GM18511 (cell line): ENCODE measurements around the gene EGFL6.
A peak's percentile ranks its signal among the peaks of the same experiment; 100 is the strongest.

Experiments
- ATAC-seq: cut with Tn5 transposase; IDR thresholded peaks from one replicate; pipeline ENCODE4 v1.9.1; 2021; ENCODE audit warnings: mild to moderate bottlenecking, moderate library complexity; ENCODE audit not compliant: unreplicated experiment

Gene EGFL6, protein sequence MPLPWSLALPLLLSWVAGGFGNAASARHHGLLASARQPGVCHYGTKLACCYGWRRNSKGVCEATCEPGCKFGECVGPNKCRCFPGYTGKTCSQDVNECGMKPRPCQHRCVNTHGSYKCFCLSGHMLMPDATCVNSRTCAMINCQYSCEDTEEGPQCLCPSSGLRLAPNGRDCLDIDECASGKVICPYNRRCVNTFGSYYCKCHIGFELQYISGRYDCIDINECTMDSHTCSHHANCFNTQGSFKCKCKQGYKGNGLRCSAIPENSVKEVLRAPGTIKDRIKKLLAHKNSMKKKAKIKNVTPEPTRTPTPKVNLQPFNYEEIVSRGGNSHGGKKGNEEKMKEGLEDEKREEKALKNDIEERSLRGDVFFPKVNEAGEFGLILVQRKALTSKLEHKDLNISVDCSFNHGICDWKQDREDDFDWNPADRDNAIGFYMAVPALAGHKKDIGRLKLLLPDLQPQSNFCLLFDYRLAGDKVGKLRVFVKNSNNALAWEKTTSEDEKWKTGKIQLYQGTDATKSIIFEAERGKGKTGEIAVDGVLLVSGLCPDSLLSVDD

DNA sequence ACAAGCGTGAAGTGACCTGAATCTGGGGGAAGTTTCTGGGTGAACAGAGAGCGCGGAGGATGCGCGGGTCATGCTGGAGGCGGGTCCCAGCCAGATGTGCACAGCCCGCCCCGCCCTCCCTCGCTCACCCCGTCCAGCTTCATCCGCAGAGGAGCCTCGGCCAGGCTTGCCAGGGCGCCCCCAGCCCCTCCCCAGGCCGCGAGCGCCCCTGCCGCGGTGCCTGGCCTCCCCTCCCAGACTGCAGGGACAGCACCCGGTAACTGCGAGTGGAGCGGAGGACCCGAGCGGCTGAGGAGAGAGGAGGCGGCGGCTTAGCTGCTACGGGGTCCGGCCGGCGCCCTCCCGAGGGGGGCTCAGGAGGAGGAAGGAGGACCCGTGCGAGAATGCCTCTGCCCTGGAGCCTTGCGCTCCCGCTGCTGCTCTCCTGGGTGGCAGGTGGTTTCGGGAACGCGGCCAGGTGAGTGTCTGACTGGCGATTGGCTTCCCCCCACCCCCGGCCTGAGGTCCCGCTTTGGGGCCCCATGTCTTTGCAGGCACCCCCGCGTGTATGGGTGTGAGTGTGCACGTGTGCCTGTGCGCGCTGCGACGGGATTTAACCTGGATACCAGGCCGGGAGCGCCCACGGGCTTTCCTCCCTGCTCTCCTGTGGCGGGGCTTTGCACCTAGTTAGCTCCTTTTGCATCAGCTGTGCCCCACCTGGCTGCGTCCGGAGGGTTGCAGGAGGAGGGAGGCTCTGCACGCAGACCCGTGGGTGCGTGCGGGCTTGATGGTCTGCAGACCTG, at the start of gene EGFL6:
EGFL6 (plus strand) TSS at position 123 of the 782 bp plus-strand sequence; CDS start at position 384, 261 bp downstream.
- ATAC-seq, result no peak

DNA sequence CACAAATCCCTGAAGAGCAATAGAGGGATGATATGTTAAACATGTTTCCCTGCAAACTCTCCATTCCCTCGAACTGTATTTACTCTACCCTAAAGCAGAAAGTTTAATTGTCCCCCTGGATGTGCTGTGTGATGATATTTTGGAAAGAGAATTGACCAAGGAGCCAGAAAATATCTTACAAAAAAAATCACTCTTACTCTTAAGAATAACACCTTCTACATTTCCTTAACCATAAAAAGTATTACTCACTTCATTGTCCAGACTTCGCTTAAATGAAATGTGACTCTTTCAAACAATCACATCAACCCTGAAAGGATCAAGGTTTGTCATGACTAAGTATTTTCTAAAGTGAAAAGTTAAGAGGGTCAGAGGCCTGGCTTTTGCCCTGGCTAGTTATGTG, 49.0 kb upstream of the EGFL6 start:
- ATAC-seq, result no peak

DNA sequence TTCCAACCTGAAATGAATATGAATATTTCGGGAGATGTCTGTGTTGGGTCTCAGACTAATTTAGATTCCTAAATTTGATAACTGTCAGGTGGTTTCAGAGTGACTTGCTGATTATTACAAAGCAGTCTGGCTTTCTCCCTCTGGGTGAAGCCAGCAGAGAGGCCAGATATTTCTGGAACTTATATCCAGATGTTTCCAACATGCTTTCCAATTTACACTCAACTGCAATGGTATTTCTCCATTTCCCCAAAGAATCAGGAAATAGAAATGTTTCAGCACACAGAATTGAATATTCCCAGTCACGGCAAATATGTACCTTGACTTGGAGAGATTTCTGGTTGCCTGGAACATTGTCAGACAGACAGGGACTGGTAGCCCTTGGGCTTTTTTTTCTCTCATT, 48.5 kb upstream of the EGFL6 start:
- no peak for ATAC-seq

DNA sequence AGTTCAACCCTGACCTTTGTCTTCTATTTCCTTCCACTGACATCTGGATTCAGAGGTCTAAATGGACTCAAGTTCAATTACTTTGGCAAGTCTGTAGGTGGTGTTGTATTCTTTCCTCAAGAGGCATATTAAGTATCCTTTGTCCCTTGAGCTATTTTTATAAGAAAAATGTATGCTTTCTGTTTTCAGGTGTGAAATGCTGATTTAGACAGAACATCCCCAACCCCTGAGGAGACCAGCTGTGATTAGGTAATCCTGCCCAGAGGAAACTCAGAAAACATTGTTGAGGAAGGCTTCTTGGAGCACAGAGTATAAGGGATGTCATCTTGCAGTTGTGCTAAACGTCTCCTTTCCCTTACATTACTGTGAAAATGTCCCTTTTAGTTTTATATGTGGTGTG, 46.6 kb upstream of the EGFL6 start:
- ATAC-seq, result no peak

DNA sequence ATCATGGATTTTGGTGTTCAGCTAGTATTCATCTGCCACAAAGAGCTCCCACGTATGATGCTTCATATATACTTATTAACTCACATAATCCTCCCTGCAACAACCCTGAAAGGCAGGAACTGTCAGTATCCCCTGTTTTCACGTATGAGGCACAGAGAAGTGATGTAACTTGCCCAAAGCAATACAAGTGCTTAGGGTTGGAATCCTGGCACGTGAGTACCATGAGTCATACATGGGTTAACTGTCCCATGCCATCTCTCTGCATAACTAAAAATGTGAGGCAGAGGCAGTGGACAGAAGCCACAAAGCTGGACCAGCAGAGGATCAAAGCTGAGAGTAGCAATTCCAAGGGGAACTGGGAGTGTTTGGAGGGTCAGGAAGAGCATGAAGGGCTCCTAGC, 35.7 kb upstream of the EGFL6 start:
- no peak for ATAC-seq

DNA sequence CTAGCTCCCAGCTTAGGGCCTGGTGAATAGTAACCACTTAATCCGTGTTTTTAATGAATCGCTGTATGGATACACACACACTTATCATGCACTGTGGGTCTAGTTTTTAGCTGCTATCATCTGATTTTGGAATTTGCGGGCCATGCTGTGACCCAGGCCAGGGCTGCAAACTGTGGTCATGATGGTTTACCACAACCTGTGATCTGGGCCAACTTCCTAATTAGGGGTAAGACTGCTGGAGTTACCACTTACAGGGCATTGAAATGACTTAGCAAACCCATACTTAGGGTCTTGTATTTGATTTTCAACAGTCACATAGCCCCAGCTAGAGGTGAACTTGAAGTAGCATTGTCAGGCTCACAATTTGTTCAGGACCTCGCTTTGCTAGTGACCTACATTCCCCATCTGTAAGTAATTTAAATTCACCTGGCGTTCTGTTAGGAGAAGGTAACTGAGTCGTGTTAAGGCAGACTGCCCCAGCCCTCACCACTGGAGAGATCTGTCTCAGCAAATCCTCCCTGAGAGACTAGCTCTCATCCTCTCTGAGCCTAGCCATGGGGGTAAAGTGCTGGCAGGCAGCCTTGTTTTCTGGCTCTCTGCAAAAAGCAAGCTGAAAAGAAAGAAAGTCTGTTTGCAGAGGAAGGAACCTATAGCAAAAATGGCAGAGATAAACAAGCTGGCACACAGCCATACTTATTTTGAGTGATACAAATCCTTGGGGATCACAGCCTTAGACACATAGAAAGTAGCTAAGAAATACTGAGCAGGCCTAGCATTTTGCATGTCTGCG, 33.8 kb upstream of the EGFL6 start:
- no peak for ATAC-seq

DNA sequence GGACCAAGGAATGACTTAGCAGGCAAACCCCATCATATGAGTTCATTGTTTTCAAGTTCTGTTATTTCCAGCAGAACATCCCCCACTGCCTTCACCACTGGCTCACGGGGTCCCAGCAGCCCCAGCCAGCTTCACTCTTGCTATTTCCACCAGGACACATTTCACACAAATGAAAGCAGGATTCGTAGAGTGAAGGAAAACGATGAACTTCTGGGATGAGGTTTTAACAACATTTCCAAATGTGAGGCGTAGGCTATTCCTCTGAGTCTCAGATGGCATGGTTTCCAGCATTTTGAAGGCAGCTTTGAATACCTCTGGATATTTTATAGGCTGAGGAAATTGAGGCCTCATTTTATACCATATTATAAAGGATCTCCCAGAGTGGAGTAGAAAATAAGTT, 32.9 kb upstream of the EGFL6 start:
- ATAC-seq, result no peak

DNA sequence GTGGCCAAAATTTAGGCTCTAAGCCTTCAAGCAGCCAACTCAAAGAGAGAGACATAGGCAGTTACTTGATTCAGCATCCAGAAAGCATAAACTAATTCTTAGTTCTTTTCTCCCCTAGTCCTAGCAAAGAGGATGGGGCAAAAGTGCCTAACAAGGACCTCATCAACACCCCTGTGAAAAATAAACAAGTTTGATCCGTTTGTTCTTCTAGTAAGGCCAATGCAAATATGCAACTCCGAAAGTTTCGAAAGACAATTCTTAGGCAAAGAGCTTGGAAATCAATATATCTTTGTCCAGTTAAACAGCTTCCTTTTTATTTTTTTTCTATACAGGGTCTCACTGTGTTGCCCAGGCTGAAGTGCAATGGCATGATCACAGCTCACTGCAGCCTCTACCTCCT, 31.0 kb upstream of the EGFL6 start:
- ATAC-seq, result no peak

DNA sequence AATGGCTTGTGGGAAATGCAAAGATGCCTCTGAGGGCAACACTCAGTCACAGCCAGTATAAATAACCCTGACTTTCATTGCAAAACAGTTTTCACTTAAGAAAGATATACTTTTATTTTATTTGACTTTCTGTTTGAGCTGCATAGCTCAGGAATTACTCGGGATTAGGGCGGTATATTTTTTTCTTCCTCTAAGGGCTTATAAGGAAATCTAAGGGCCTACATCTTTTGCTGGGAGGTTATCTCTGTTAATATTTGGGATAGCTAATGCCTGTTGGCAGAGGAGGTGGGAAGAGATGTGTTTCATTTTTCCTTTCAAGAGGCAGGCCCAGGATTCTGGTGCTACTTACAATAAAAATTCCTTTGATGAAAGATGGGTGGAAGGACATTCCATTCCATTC, 28.8 kb upstream of the EGFL6 start:
- no peak for ATAC-seq

DNA sequence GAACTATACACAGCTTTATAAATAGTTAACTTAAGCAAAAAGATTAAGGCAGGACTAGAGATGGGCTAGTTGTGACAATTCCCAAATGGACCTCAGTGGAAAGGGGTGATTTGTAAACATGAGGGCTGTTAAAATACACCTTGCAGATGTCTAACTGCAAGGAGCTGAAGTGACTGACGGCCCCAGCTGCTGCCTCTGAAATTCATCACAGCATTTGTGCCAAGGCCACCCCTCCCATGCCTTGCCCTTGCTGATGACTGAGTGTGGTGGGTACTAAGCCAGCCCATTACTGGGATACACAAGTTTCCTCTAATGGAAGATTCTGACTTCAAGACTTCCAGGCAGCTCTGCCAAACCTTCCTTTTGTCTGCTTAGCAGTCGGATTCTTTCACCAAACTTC, 23.7 kb upstream of the EGFL6 start:
- ATAC-seq, result no peak

DNA sequence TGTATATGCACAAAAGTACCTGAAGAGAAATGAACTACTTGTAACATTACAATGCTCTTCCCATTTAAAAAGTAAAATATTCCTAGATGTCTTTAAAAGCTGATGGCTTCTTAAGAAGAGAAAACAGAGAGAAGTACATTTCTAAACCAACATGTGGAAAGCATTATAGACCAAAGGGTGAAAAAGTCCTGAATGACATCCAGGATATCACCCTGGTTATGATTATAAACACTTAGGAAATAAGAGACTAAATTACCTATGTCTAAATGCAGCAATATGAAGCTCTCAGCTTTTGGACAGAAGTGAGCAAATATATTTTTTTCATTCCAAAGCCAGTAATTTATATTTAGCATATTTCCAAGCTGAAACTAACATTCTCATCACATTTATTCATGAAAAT, 21.7 kb upstream of the EGFL6 start:
- ATAC-seq, result no peak

DNA sequence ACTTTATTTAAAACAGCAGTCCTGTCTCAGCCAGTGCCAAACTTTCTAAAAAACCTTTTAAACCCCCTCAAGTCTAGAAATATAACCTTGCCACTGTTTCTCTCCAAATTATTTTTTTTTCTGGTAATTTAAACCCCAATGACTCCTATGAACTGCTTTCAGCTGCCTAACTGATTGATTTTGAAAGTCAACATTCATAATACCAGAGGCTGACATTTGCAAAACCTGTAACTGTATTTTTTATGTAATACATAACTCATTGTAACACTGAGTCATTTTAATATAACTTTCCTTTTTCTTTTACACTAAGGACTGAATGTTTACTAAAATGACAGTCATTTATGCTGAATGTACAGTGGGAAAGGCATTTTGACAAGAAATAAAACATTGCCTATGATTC, 19.1 kb upstream of the EGFL6 start:
- ATAC-seq, result no peak

DNA sequence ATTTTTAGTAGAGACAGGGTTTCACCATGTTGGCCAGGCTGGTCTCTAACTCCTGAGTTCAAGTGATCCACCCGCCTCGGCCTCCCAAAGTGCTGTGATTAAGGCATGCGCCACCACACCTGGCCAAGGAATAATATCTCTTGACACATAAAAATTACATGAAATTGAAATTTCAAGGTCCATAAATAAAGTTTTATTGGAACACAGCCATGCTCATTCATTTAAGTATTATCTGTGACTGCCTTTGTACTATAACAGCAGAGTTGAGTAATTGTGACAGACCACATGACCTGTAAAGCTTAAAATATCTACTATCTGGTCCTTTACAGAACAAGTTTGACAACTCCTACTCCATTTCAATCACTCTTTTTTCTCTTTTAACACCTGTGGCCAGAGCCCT, 17.8 kb upstream of the EGFL6 start:
- no peak for ATAC-seq

DNA sequence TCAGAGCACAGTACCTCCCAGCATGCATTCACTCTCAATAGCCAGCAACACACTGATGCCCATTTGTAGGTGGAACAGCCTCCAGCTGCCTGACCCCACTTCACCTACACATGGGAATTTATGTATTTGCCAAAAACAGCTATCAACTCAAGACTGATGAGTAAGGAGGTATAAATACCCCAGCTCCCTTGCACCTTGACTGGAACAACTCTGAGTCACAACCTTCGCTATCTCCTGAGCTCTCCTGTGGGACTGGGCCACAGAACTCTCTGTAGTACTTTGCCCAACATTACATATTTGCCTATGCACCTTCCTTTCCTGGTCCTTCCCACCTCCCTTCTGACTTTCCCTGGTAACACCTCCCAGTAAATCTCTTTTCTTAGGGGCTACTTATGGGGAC, 16.5 kb upstream of the EGFL6 start:
- no peak for ATAC-seq

DNA sequence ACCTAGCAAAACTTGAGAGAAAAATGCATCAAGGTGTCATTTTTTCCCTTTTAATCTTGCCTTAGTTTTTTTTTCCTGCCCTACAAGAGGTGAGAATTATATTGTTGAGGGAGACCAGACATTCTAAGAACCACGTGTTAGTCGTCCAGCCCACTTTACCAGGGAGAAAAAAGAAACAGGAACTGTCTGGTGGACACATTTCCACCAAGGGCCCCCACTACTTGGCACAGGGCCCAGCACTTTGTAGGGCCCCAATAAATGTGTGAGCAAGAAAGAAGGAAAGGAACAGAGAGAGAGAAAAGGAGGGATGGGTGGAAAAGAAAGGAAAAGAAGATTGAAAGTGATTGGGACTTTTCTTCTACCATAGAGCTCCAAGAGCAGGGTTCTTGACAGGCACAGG, 3.9 kb upstream of the EGFL6 start:
- no peak for ATAC-seq

DNA sequence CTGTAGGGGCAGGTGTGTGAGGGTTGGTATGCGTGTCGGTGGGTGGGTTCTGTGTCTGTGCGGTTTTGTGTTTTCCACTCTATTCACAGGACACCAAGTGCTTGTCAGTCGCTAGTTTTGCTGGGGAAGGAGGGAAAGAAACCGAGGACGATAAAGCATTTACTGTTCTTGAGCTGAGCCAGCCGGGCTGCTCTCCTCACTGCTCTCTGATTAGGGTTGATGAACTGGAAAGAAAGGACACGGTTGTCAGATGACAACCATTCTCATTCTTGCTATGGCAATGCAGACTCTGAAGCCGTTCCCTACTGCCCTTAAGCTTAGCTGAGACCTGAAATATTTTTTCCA, 832 bp downstream of the EGFL6 start:
- ATAC-seq, result no peak

DNA sequence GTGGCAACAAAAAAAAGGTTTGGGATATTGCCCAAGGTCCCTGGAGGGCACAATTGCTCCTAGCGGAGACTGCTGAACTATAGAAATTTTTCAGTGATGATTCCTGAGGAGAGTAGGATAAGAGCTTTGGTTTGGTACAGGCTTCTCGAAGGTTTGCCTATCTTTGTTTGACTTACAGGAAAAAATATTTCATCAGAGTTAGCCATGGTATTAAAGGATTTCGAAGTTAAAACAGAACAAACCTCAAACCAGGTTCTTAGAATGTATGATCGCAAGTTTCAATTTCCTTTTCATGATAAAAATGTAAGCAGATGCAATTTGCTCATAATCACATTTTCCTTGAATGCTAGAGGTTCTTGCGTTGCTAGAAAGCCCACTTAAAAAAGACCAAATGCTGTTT, 1.7 kb downstream of the EGFL6 start:
- ATAC-seq, result no peak

DNA sequence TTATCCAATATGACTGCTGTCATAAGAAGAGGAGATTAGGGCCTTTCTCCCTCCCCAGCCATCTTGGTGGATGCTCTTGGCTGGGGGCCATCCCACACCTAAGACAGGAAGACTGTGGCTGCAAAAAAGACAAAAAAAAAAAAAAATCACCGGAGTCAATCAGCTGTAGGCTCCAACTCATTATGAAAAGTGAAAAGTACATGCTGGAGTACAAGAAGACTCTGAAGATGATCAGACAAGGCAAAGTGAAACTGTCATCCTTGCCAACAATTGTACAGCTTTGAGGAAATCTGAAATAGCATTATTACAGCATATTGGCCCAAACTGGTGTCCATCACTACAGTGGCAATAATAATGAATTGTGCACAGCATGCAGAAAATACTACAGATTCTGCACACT, 5.2 kb downstream of the EGFL6 start:
- ATAC-seq, result peak; percentile 52

DNA sequence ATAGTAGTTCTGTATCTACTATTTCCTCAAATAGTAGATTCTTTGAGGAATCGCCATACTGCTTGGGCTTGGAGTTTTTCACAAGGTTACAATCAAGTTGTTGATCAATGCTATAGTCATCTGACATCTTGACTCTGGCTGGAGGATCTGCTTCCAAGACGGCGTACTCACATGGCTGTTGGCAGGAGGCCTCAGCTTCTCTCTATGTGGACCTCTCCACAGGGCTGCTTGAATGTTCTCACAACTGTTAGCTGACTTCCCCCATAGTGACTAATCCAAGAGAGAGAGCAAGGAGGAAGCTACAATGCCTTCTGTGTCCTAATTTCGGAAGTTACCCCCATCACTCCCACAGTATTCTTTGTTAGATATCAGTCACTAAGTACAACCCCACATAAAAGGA, 10.3 kb downstream of the EGFL6 start:
- no peak for ATAC-seq

DNA sequence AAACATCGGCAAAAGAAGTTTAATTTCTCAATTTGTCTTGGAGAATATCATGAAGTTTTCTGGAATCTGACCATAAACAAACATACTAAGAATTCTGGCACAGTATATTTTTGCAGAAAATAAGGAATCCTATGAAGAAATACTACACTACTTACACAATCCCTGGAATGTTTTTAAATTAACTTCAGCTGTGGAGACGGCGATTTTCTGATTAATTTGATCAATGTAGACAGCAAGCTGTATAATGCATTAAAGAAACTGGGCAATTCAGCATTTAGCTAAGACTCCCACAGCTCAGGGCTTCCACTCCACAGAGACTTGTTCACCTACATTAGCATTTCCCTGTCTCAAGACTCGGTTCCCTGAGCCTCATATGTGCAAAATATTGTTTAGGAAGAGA, 12.2 kb downstream of the EGFL6 start:
- no peak for ATAC-seq

DNA sequence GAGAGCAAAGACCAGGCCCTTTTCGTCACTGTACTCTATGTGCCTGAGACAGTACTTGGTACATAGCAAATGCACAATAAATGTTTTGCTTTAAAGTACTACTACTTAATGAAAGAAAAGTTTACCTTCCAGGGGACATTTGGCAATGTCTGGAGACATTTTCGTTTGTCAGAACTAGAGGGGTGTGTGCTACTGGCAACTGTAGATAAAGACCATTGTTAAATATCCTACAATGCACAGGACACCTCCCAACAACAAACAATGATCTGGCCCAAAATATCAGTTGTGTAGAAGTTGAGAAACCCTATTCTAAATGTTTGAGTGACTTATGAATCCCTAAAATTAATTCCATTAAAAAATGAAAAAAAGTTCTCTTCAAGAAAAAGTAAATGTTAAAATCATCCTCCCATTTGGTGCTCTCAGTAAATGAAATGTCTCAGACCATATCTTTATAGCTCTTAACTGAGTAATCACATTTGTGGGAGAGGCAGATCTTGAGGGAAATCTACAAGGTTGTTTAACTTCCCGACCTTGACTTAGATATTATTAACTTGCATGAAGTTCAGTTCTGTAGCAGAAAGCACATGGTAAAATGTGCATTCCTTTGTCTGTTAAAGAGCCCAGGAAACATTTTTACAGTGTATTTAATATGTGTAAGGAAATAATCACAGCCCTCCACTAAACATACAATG, 18.5 kb downstream of the EGFL6 start:
- no peak for ATAC-seq
